OCI-LY1 (cell line): Measurements from ENCODE around the gene VSIR.

ENCODE experiments used
- H2AFZ ChIP-seq: fragments of 200-600 bp; sonication (generic), shearing (Covaris generic); 2 replicates; pipeline ENCODE4 v1.6.0; 2014; ENCODE audit warnings: antibody characterized with exemption, mild to moderate bottlenecking, low read length
- H3F3A ChIP-seq: fragments of 200-600 bp; sonication (generic), shearing (Covaris generic); 2 replicates; pipeline ENCODE4 v1.6.0; 2014; ENCODE audit warnings: mild to moderate bottlenecking, antibody characterized with exemption, low read length, moderate library complexity; ENCODE audit not compliant: insufficient read depth
- H3K27ac ChIP-seq: fragments of 200-600 bp; sonication (generic); 2 replicates; pipeline ENCODE4 v1.5.1; 2014; ENCODE audit warnings: low read length, mixed run types, mild to moderate bottlenecking, low read depth; ENCODE audit not compliant: poor library complexity, severe bottlenecking
- H3K27me3 ChIP-seq: fragments of 200-600 bp; sonication (generic); 2 replicates; pipeline ENCODE4 v1.6.0; 2014; ENCODE audit warnings: antibody characterized with exemption, mild to moderate bottlenecking, low read length, moderate library complexity; ENCODE audit not compliant: insufficient read depth
- H3K36me3 ChIP-seq: fragments of 200-600 bp; sonication (generic); 2 replicates; pipeline ENCODE4 v1.6.1; 2014; ENCODE audit warnings: mild to moderate bottlenecking, antibody characterized with exemption, low read length, moderate library complexity, mixed read lengths; ENCODE audit not compliant: insufficient read depth
- H3K4me1 ChIP-seq: fragments of 200-600 bp; sonication (generic); 2 replicates; pipeline ENCODE4 v1.5.1; 2014; ENCODE audit warnings: mild to moderate bottlenecking, low read length, moderate library complexity; ENCODE audit not compliant: insufficient read depth, severe bottlenecking
- H3K4me2 ChIP-seq: fragments of 200-600 bp; sonication (generic), shearing (Covaris generic); 2 replicates; pipeline ENCODE4 v1.6.1; 2014; ENCODE audit warnings: low read length
- H3K4me3 ChIP-seq: fragments of 200-600 bp; sonication (generic); 2 replicates; pipeline ENCODE4 v1.5.1; 2014; ENCODE audit warnings: low read length, low read depth, mild to moderate bottlenecking, mixed read lengths; ENCODE audit not compliant: poor library complexity, severe bottlenecking
- H3K79me2 ChIP-seq: fragments of 200-600 bp; shearing (Covaris generic); 2 replicates; pipeline ENCODE4 v1.6.1; 2016; ENCODE audit warnings: mixed run types, low read length, mixed read lengths; ENCODE audit not compliant: insufficient read depth
- H3K9ac ChIP-seq: fragments of 200-600 bp; sonication (generic), shearing (Covaris generic); 2 replicates; pipeline ENCODE4 v1.6.1; 2014; ENCODE audit warnings: mild to moderate bottlenecking, low read length, mixed read lengths
- H3K9me2 ChIP-seq: fragments of 200-600 bp; sonication (generic), shearing (Covaris generic); 2 replicates; pipeline ENCODE4 v1.6.1; 2014; ENCODE audit warnings: low read depth, mild to moderate bottlenecking, low read length, mixed read lengths
- H3K9me3 ChIP-seq: fragments of 200-600 bp; shearing (Covaris generic); 2 replicates; pipeline ENCODE4 v1.6.1; 2014; ENCODE audit warnings: low read length, mixed read lengths
- H4K20me1 ChIP-seq: fragments of 200-600 bp; sonication (generic), shearing (Covaris generic); 2 replicates; pipeline ENCODE4 v1.6.0; 2016; ENCODE audit warnings: mild to moderate bottlenecking, low read length; ENCODE audit not compliant: insufficient read depth
- EZH2 ChIP-seq: fragments of 200-600 bp; sonication (generic), shearing (Covaris generic); IDR thresholded peaks from 2 replicates; pipeline ENCODE4 v1.8.0; 2017; ENCODE audit warnings: borderline replicate concordance, mixed run types, mild to moderate bottlenecking, antibody characterized with exemption, low read length, moderate library complexity, mixed read lengths
- TF ChIP-seq, protein P1 (sequence below): fragments of 200-600 bp; sonication (generic), shearing (Covaris generic); IDR thresholded peaks from 2 replicates; pipeline ENCODE4 v1.5.1; 2017; ENCODE audit warnings: mild to moderate bottlenecking, antibody characterized with exemption, low read length, moderate library complexity, mixed read lengths

Gene VSIR

DNA sequence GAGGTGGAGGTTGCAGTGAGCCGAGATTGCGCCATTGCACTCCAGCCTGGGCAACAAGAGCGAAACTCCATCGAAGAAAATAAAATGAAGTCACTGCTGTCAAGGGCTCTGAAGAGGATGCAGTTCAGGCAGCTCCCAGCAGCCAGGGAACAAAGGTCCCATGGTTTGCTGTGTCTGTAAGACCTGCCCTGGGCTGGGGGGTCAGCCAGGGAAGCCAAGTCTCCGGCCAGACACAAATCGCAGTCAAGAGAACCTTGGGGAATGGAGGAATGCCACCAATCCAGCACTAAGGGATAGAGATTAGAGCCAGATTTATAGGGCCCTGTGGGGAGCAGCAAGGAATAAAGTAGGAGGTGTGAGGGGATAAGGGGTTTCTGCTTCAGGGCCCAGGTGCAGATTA lies 28.9 kb upstream of the VSIR start:
- Histone ChIP-seq H3F3A (no peaks in the 10 kb centered on the region), H2AFZ (no peak overlapping the region), H3K4me3 (no peak overlapping the region), H3K36me3 (no peaks in the 10 kb centered on the region), H3K4me2 (no peak overlapping the region), H3K9me3 (no peaks in the 10 kb centered on the region), H3K27ac (no peak overlapping the region), H3K27me3 (no peaks in the 10 kb centered on the region; the same call in 1 of the 2 replicates), H3K9me2 (no peaks in the 10 kb centered on the region), H3K4me1 (no peaks in the 10 kb centered on the region), H4K20me1 (no peaks in the 10 kb centered on the region), H3K79me2 (no peaks in the 10 kb centered on the region), H3K9ac (no peak overlapping the region)
- TF ChIP-seq, protein P1, sequence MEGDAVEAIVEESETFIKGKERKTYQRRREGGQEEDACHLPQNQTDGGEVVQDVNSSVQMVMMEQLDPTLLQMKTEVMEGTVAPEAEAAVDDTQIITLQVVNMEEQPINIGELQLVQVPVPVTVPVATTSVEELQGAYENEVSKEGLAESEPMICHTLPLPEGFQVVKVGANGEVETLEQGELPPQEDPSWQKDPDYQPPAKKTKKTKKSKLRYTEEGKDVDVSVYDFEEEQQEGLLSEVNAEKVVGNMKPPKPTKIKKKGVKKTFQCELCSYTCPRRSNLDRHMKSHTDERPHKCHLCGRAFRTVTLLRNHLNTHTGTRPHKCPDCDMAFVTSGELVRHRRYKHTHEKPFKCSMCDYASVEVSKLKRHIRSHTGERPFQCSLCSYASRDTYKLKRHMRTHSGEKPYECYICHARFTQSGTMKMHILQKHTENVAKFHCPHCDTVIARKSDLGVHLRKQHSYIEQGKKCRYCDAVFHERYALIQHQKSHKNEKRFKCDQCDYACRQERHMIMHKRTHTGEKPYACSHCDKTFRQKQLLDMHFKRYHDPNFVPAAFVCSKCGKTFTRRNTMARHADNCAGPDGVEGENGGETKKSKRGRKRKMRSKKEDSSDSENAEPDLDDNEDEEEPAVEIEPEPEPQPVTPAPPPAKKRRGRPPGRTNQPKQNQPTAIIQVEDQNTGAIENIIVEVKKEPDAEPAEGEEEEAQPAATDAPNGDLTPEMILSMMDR = no peak
- no peak for TF ChIP-seq EZH2

- Histone ChIP-seq H3K27me3 (no peaks in the 10 kb centered on the region; the same call in 1 of the 2 replicates), H2AFZ (no peak overlapping the region), H3K9ac (no peak overlapping the region), H3K36me3 (no peaks in the 10 kb centered on the region), H3K27ac (no peak overlapping the region), H4K20me1 (no peaks in the 10 kb centered on the region), H3K9me2 (no peaks in the 10 kb centered on the region), H3K79me2 (no peaks in the 10 kb centered on the region), H3K4me1 (no peaks in the 10 kb centered on the region), H3K4me2 (no peak overlapping the region), H3K4me3 (no peak overlapping the region), H3K9me3 (no peaks in the 10 kb centered on the region), H3F3A (no peaks in the 10 kb centered on the region)
- TF ChIP-seq EZH2 = no peak
- TF ChIP-seq, protein P1 = no peak
Observed at GRCh38 chr10:71801361-71801760, 28.0 kb upstream of the VSIR start.

- Histone ChIP-seq H3F3A (no peaks in the 10 kb centered on the region), H3K4me2 (no peak overlapping the region), H3K9me2 (no peaks in the 10 kb centered on the region), H4K20me1 (no peaks in the 10 kb centered on the region), H3K4me1 (no peaks in the 10 kb centered on the region), H3K9me3 (no peaks in the 10 kb centered on the region), H3K9ac (no peak overlapping the region), H3K27ac (no peak overlapping the region), H2AFZ (no peak overlapping the region), H3K36me3 (no peaks in the 10 kb centered on the region), H3K27me3 (peaks cover 6% of the 10 kb centered on the region; the same call in 1 of the 2 replicates), H3K4me3 (no peak overlapping the region), H3K79me2 (no peaks in the 10 kb centered on the region)
- TF ChIP-seq, protein P1 = no peak
Observed at GRCh38 chr10:71799608-71800453, 26.5 kb upstream of the VSIR start.
